CD4-positive, alpha-beta memory T cell (primary cell): ENCODE data around the gene OTOP3. TPM values are rescaled to one million over a fixed set of nuclear protein-coding genes. Genes with fewer than 3 reads are reported as not detected.

ENCODE experiments used
- CTCF ChIA-PET: fragments of 350-600 bp; sonication (Branson Sonifier 250); formaldehyde crosslinking; loops from one replicate; lab custom pipeline; 2021; ENCODE audit warnings: inconsistent platforms; ENCODE audit not compliant: partially characterized antibody; lab: Charles Lee
- POLR2A ChIA-PET: fragments of 350-600 bp; sonication (Branson Sonifier 250); formaldehyde crosslinking; loops from one replicate; lab custom pipeline; 2021; ENCODE audit not compliant: partially characterized antibody; lab: Charles Lee
- DNase-seq, 5 donors: peaks; one replicate each; pipeline versions ENCODE4 v3.0.0 to v3.0.0-alpha.2; 2020 to 2022; ENCODE audit warnings: mixed read lengths in 1 of 5
- H3K27ac ChIP-seq: one replicate; pipeline ENCODE4 v1.7.0; 2013; ENCODE audit warnings: low read depth, low read length
- H3K27me3 ChIP-seq: 2 replicates; pipeline ENCODE4 v1.7.0; 2013; ENCODE audit warnings: mild to moderate bottlenecking, low read length, moderate library complexity; ENCODE audit not compliant: insufficient read depth
- H3K36me3 ChIP-seq: 2 replicates; pipeline ENCODE4 v1.7.0; 2013; ENCODE audit warnings: mild to moderate bottlenecking, low read length, moderate library complexity; ENCODE audit not compliant: insufficient read depth
- H3K4me1 ChIP-seq: 2 replicates; pipeline ENCODE4 v1.7.0; 2013; ENCODE audit warnings: mild to moderate bottlenecking, low read length, moderate library complexity; ENCODE audit not compliant: insufficient read depth
- H3K4me3 ChIP-seq, 2 donors: one replicate each; pipeline ENCODE4 v1.7.0; 2013; ENCODE audit warnings: low read length in 2 of 2, mild to moderate bottlenecking in 1 of 2
- H3K9me3 ChIP-seq, 2 donors: one replicate each; pipeline ENCODE4 v1.7.0; 2013; ENCODE audit warnings: low read length in 2 of 2, control low read depth in 1 of 2; ENCODE audit not compliant: control insufficient read depth in 1 of 2
- H3K27ac Mint-ChIP-seq, 7 donors: one replicate each; pipeline ENCODE4 v1.8.0; 2020 to 2021; ENCODE audit warnings: mixed read lengths in 7 of 7, mild to moderate bottlenecking in 6 of 7, inconsistent platforms in 3 of 7, moderate library complexity in 3 of 7
- H3K27me3 Mint-ChIP-seq, 2 donors: one replicate each; pipeline ENCODE4 v1.8.0; 2020 to 2021; ENCODE audit warnings: mixed read lengths in 2 of 2
- H3K36me3 Mint-ChIP-seq, 2 donors: one replicate each; pipeline ENCODE4 v1.8.0; 2020 to 2021; ENCODE audit warnings: mixed read lengths in 2 of 2, inconsistent platforms in 1 of 2, mild to moderate bottlenecking in 1 of 2
- H3K4me1 Mint-ChIP-seq, 4 donors: one replicate each; pipeline ENCODE4 v1.8.0; 2020 to 2021; ENCODE audit warnings: mixed read lengths in 4 of 4, mild to moderate bottlenecking in 1 of 4
- H3K4me3 Mint-ChIP-seq, 8 donors: one replicate each; pipeline ENCODE4 v1.8.0; 2020 to 2021; ENCODE audit warnings: mixed read lengths in 8 of 8, mild to moderate bottlenecking in 7 of 8, moderate library complexity in 6 of 8, inconsistent platforms in 3 of 8
- H3K9me3 Mint-ChIP-seq, 8 donors: one replicate each; pipeline ENCODE4 v1.8.0; 2020 to 2021; ENCODE audit warnings: mixed read lengths in 8 of 8, mild to moderate bottlenecking in 5 of 8, inconsistent platforms in 3 of 8, moderate library complexity in 1 of 8
- intact Hi-C: fragments of 100-400 bp; cut with micrococcal nuclease; formaldehyde crosslinking; loops from one replicate; pipeline ENCODE4 v1.15.1; 2023
- polyA plus RNA-seq, 2 donors: library from polyadenylated mRNA; unstranded; fragments of 300-500 nt; fragmentation: Illumina TruSeq; gene quantifications; one replicate each; pipeline ENCODE4 v1.2.3, GENCODE V29; 2021
- total RNA-seq, 2 experiments: library from RNA; stranded (reverse); gene quantifications; one replicate each; pipeline ENCODE4 v1.2.3, GENCODE V29; 2021

The OTOP3 gene
- total and polyA plus RNA-seq, 4 experiments from 2014 or later: not detected

- H3K4me3 Mint-ChIP-seq: no peak overlapping the region
- no peak overlapping the region for H3K27ac ChIP-seq
- H3K36me3 Mint-ChIP-seq: no peaks in the 10 kb centered on the region
Observed at GRCh38 chr17:74918906-74919305, 16.8 kb upstream of the OTOP3 start.

GRCh38 chr17:74919440-74920305 is 16.0 kb upstream of the OTOP3 start:
- Histone ChIP-seq H3K36me3 (no peaks in the 10 kb centered on the region), H3K4me3 (no peak overlapping the region), H3K9me3 (no peaks in the 10 kb centered on the region), H3K4me1 (peaks cover 15% of the 10 kb centered on the region), H3K27ac (no peak overlapping the region), H3K27me3 (peaks cover 22% of the 10 kb centered on the region)
- peaks cover 17 to 30% of the 10 kb centered on the region in 2 donors for H3K27me3 Mint-ChIP-seq
- H3K4me1 Mint-ChIP-seq: peaks cover 1 to 16% (median 5%) of the 10 kb centered on the region in 4 donors
- intact Hi-C loops: no loop called here
- POLR2A ChIA-PET: no interaction called here
- peaks cover 0 to 2% (median 0%) of the 10 kb centered on the region in 8 donors for H3K9me3 Mint-ChIP-seq
- H3K36me3 Mint-ChIP-seq: no peaks in the 10 kb centered on the region
- DNase-seq: no peak
- CTCF ChIA-PET: interaction anchor here (0.6 to 1.7 kb wide), 3 partner anchors 39 to 170 kb away, joined by 3 to 6 read pairs (median 4); no protein-coding TSS in a partner anchor
- no peak overlapping the region for H3K4me3 Mint-ChIP-seq
- no peak overlapping the region for H3K27ac Mint-ChIP-seq

More at GRCh38 chr17:74918906-74919305, 16.8 kb upstream of the OTOP3 start:
- DNase-seq: no peak
- Mint-ChIP-seq H3K4me1 (peaks cover 0 to 8% (median 3%) of the 10 kb centered on the region in 4 donors), H3K27me3 (peaks cover 13 to 29% of the 10 kb centered on the region in 2 donors), H3K9me3 (peaks cover 0 to 2% (median 0%) of the 10 kb centered on the region in 8 donors), H3K27ac (peak overlapping the region in 1 of 7 donors; percentile 52)
- ChIA-PET CTCF (interaction anchor here (1.5 to 1.7 kb wide), 2 partner anchors 39 to 42 kb away, joined by 4 to 6 read pairs; no protein-coding TSS in a partner anchor), POLR2A (no interaction called here)
- Histone ChIP-seq H3K36me3 (no peaks in the 10 kb centered on the region), H3K4me1 (peaks cover 8% of the 10 kb centered on the region), H3K27me3 (peaks cover 15% of the 10 kb centered on the region), H3K4me3 (no peak overlapping the region), H3K9me3 (no peaks in the 10 kb centered on the region)
- intact Hi-C loops: no loop called here

- Histone ChIP-seq H3K4me3 (no peak overlapping the region), H3K27ac (no peak overlapping the region), H3K4me1 (peaks cover 18% of the 10 kb centered on the region), H3K27me3 (peaks cover 27% of the 10 kb centered on the region), H3K36me3 (no peaks in the 10 kb centered on the region), H3K9me3 (no peaks in the 10 kb centered on the region)
- Mint-ChIP-seq H3K4me3 (peak overlapping the region in 1 of 8 donors; percentile 15), H3K36me3 (no peaks in the 10 kb centered on the region), H3K27ac (no peak overlapping the region), H3K4me1 (peaks cover 1 to 17% (median 9%) of the 10 kb centered on the region in 4 donors), H3K27me3 (peaks cover 22 to 36% of the 10 kb centered on the region in 2 donors), H3K9me3 (no peaks in the 10 kb centered on the region)
- ChIA-PET POLR2A (no interaction called here), CTCF (no interaction called here)
- no peak for DNase-seq
- intact Hi-C loops: no loop called here
Observed at GRCh38 chr17:74920306-74920620, 15.4 kb upstream of the OTOP3 start.

- H3K27ac Mint-ChIP-seq: no peak overlapping the region
- ChIA-PET CTCF (interaction anchor here (0.7 kb wide), 1 partner anchor 38 kb away, joined by 3 read pairs; no protein-coding TSS in a partner anchor), POLR2A (no interaction called here)
- peaks cover 26 to 39% of the 10 kb centered on the region in 2 donors for H3K27me3 Mint-ChIP-seq
- H3K9me3 ChIP-seq: no peaks in the 10 kb centered on the region
- peaks cover 18% of the 10 kb centered on the region for H3K4me1 ChIP-seq
- no peak overlapping the region for H3K27ac ChIP-seq
- H3K36me3 ChIP-seq: no peaks in the 10 kb centered on the region
- no peak for DNase-seq
- peaks cover 31% of the 10 kb centered on the region for H3K27me3 ChIP-seq
- H3K4me3 Mint-ChIP-seq: peak overlapping the region in 2 of 8 donors; percentile 25 to 57
- H3K9me3 Mint-ChIP-seq: no peaks in the 10 kb centered on the region
- peaks cover 1 to 17% (median 11%) of the 10 kb centered on the region in 4 donors for H3K4me1 Mint-ChIP-seq
- no peaks in the 10 kb centered on the region for H3K36me3 Mint-ChIP-seq
- no peak overlapping the region for H3K4me3 ChIP-seq
- intact Hi-C loops: no loop called here
Observed at GRCh38 chr17:74920642-74921025, 15.1 kb upstream of the OTOP3 start.

- no peaks in the 10 kb centered on the region for H3K36me3 Mint-ChIP-seq
- peaks cover 1 to 17% (median 11%) of the 10 kb centered on the region in 4 donors for H3K4me1 Mint-ChIP-seq
- CTCF ChIA-PET: interaction anchor here (0.7 to 1.0 kb wide), 3 partner anchors 37 to 131 kb away, joined by 3 read pairs; no protein-coding TSS in a partner anchor
- H3K27me3 Mint-ChIP-seq: peaks cover 29 to 42% of the 10 kb centered on the region in 2 donors
- Histone ChIP-seq H3K27ac (no peak overlapping the region), H3K27me3 (peaks cover 32% of the 10 kb centered on the region), H3K9me3 (no peaks in the 10 kb centered on the region), H3K4me3 (no peak overlapping the region), H3K36me3 (no peaks in the 10 kb centered on the region), H3K4me1 (peaks cover 18% of the 10 kb centered on the region)
- no peak for DNase-seq
- no peaks in the 10 kb centered on the region for H3K9me3 Mint-ChIP-seq
- H3K27ac Mint-ChIP-seq: no peak overlapping the region
- intact Hi-C loops: no loop called here
- H3K4me3 Mint-ChIP-seq: peak overlapping the region in 2 of 8 donors; percentile 25 to 57
- POLR2A ChIA-PET: no interaction called here
Observed at GRCh38 chr17:74921026-74921681, 14.5 kb upstream of the OTOP3 start.

- peaks cover 32 to 43% of the 10 kb centered on the region in 2 donors for H3K27me3 Mint-ChIP-seq
- H3K4me3 Mint-ChIP-seq: peak overlapping the region in 1 of 8 donors; percentile 20
- CTCF ChIA-PET: interaction anchor here (0.8 to 4.5 kb wide), 3 partner anchors 36 to 131 kb away, joined by 3 to 28 read pairs (median 3); no protein-coding TSS in a partner anchor
- POLR2A ChIA-PET: no interaction called here
- Histone ChIP-seq H3K36me3 (no peaks in the 10 kb centered on the region), H3K27ac (no peak overlapping the region), H3K4me1 (peaks cover 18% of the 10 kb centered on the region), H3K27me3 (peaks cover 32% of the 10 kb centered on the region), H3K9me3 (no peaks in the 10 kb centered on the region), H3K4me3 (no peak overlapping the region)
- H3K4me1 Mint-ChIP-seq: peaks cover 1 to 17% (median 11%) of the 10 kb centered on the region in 4 donors
- H3K9me3 Mint-ChIP-seq: no peaks in the 10 kb centered on the region
- no peak overlapping the region for H3K27ac Mint-ChIP-seq
- H3K36me3 Mint-ChIP-seq: no peaks in the 10 kb centered on the region
- DNase-seq: no peak
- intact Hi-C loops: no loop called here
Observed at GRCh38 chr17:74921769-74922168, 13.9 kb upstream of the OTOP3 start.

GRCh38 chr17:74922172-74922571 is 13.5 kb upstream of the OTOP3 start:
- DNase-seq: no peak
- Mint-ChIP-seq H3K27me3 (peaks cover 32 to 43% of the 10 kb centered on the region in 2 donors), H3K36me3 (no peaks in the 10 kb centered on the region), H3K4me1 (peaks cover 1 to 17% (median 11%) of the 10 kb centered on the region in 4 donors), H3K9me3 (no peaks in the 10 kb centered on the region), H3K4me3 (peak overlapping the region in 1 of 8 donors; percentile 64), H3K27ac (no peak overlapping the region)
- CTCF ChIA-PET: interaction anchor here (4.1 to 4.5 kb wide), 2 partner anchors 36 to 39 kb away, joined by 28 to 33 read pairs; no protein-coding TSS in a partner anchor
- Histone ChIP-seq H3K9me3 (no peaks in the 10 kb centered on the region), H3K4me3 (no peak overlapping the region), H3K27me3 (peaks cover 32% of the 10 kb centered on the region), H3K4me1 (peaks cover 18% of the 10 kb centered on the region), H3K27ac (no peak overlapping the region), H3K36me3 (no peaks in the 10 kb centered on the region)
- intact Hi-C loops: no loop called here
- POLR2A ChIA-PET: no interaction called here
